Right atrium auricular region (tissue), 2 donors: Measurements from ENCODE around the gene SND1. TPM values are rescaled to one million over a fixed set of nuclear protein-coding genes. Genes with fewer than 3 reads are reported as not detected.

Experiments used
- DNase-seq: peaks from one replicate; pipeline ENCODE4 v3.0.0-alpha.2; 2019; ENCODE audit warnings: low spot score
- H3K27ac ChIP-seq, 2 donors: fragments of 200-600 bp; sonication (generic); 1 replicate in 1 of 2; 2 replicates in 1 of 2; pipeline ENCODE4 v1.5.1; 2016 to 2019
- H3K27me3 ChIP-seq, 2 donors: fragments of 200-600 bp; sonication (generic); one replicate each; pipeline versions ENCODE4 v1.5.1 to v1.6.0; 2017 to 2019
- H3K36me3 ChIP-seq: fragments of 200-600 bp; sonication (generic); one replicate; pipeline ENCODE4 v1.5.1; 2016
- H3K4me1 ChIP-seq, 2 donors: fragments of 200-600 bp; sonication (generic); one replicate each; pipeline versions ENCODE4 v1.5.1 to v1.6.0; 2017 to 2019
- H3K4me3 ChIP-seq, 2 donors: fragments of 200-600 bp; sonication (generic); 1 replicate in 1 of 2; 2 replicates in 1 of 2; pipeline ENCODE4 v1.5.1; 2017 to 2019; ENCODE audit warnings: mild to moderate bottlenecking in 1 of 2, moderate library complexity in 1 of 2
- H3K9me3 ChIP-seq, 2 donors: fragments of 200-600 bp; sonication (generic); one replicate each; pipeline ENCODE4 v1.5.1; 2019
- total RNA-seq, 2 donors: library from RNA; depleted of rRNA; stranded (reverse); fragments of >200 nt; gene quantifications; one replicate each; pipeline ENCODE4 v1.1.0, GENCODE V29; 2016
- TF ChIP-seq, protein P1 (sequence below), 2 donors: fragments of 200-600 bp; sonication (generic); IDR thresholded peaks; one replicate each; pipeline ENCODE4 v1.5.1; 2019; ENCODE audit warnings: antibody characterized with exemption in 2 of 2

The SND1 gene
- total RNA-seq, 2 donors from 2014 or later = 69.4 to 77.6 TPM

DNA sequence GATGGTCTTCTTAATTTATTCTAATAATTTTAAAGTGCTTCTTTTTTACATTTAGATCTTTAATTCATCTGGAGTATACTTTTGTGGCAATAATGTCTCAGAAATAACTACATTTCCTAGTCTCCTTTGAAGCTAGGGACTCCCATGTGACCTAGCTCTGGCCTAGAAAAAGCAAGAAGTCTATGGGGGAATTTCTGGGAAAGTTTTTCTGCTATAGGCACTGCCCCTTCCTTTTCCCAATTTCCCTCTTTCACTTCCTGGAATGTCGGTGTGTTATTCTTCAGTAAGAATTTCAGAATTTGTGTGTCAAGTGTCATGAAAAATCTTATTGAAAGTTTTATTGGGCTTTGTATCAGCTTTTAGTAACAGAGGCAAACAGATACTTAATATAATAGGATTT is 473.8 kb downstream of the SND1 start:
- no peaks in the 10 kb centered on the region for H3K36me3 ChIP-seq
- no peak overlapping the region for H3K4me3 ChIP-seq
- no peak for DNase-seq
- no peaks in the 10 kb centered on the region for H3K4me1 ChIP-seq
- H3K27me3 ChIP-seq = no peaks in the 10 kb centered on the region
- no peak overlapping the region for H3K27ac ChIP-seq
- peaks cover 0 to 5% of the 10 kb centered on the region in 2 donors for H3K9me3 ChIP-seq
- TF ChIP-seq, protein P1, sequence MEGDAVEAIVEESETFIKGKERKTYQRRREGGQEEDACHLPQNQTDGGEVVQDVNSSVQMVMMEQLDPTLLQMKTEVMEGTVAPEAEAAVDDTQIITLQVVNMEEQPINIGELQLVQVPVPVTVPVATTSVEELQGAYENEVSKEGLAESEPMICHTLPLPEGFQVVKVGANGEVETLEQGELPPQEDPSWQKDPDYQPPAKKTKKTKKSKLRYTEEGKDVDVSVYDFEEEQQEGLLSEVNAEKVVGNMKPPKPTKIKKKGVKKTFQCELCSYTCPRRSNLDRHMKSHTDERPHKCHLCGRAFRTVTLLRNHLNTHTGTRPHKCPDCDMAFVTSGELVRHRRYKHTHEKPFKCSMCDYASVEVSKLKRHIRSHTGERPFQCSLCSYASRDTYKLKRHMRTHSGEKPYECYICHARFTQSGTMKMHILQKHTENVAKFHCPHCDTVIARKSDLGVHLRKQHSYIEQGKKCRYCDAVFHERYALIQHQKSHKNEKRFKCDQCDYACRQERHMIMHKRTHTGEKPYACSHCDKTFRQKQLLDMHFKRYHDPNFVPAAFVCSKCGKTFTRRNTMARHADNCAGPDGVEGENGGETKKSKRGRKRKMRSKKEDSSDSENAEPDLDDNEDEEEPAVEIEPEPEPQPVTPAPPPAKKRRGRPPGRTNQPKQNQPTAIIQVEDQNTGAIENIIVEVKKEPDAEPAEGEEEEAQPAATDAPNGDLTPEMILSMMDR (IDR thresholded peaks at IDR 0.05) = no peak

DNA sequence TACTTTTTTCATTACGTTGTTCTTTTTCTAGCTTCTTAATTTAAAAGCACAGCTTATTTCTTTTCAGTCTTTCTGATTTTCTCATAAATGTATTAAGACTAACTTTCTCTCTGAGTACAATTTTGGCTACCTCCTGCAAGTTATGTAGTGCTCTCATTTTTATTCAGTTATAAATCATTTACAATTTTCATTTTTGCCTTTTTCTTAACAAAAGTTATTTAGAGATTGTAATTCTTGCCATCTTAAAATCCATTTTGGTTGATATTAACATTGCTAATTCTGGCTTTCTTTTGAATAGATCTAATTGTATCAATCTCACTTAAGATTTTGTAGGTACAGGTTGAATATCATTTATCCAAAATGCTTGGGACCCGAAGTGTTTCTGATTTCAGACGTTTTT is 476.4 kb downstream of the SND1 start:
- Histone ChIP-seq H3K4me1 (no peaks in the 10 kb centered on the region), H3K4me3 (no peak overlapping the region), H3K36me3 (no peaks in the 10 kb centered on the region), H3K27ac (no peak overlapping the region), H3K9me3 (peaks cover 0 to 5% of the 10 kb centered on the region in 2 donors), H3K27me3 (no peaks in the 10 kb centered on the region)
- TF ChIP-seq, protein P1 (IDR thresholded peaks at IDR 0.05) = no peak
- DNase-seq = no peak

DNA sequence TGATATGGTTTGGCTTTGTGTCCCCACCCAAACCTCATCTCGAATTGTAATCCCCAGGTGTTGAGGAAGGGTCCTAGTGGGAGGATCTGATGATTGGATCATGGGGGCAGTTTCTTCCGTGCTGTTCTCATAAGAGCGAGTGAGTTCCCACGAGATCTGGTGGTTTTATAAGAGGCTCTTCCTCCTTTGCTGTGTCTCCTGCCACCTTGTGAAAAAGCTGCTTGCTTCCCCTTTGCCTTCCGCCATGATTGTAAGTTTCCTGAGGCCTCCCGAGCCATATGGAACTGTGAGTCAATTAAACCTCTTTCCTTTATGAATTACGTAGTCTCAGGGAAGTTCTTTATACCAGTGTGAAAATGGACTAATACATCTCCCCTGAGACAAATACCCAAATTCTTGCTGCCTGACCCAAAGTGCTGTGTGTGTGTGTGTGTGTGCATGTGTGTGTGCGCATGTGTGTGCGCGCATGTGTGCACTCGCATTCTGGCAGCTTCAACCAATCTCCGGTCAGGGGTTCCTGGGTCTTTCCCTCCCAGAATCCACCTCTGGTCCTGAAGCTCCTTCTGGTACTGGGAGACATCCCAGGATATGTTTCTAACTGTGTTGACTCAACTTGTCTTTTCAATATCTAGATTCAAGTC is 477.4 kb downstream of the SND1 start:
- TF ChIP-seq, protein P1 (IDR thresholded peaks at IDR 0.05) = no peak
- no peaks in the 10 kb centered on the region for H3K36me3 ChIP-seq
- peaks cover 0 to 2% of the 10 kb centered on the region in 2 donors for H3K27me3 ChIP-seq
- peaks cover 0 to under 1% of the 10 kb centered on the region in 2 donors for H3K4me1 ChIP-seq
- peaks cover 0 to 5% of the 10 kb centered on the region in 2 donors for H3K9me3 ChIP-seq
- no peak overlapping the region for H3K27ac ChIP-seq
- no peak overlapping the region for H3K4me3 ChIP-seq
- DNase-seq = no peak

DNA sequence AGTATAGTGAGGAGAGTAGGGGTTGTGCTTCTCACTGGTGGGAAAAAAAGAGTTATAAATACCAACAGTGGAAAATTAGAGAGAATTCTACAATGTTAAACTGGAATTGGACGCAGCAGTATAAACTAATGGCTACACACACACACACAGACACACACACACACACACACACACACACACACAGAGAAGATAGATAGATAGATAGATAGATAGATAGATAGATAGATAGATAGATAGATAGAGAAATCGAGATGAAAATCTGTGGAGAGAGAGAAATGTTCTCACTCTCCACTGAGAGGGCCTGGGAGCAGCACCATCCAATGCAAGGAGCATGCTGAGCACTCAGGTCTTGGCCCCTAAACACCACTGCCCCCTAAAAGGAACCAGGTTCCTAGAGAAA is 479.1 kb downstream of the SND1 start:
- no peak for DNase-seq
- no peak overlapping the region for H3K27ac ChIP-seq
- H3K4me3 ChIP-seq = no peak overlapping the region
- TF ChIP-seq, protein P1 (IDR thresholded peaks at IDR 0.05) = no peak
- H3K36me3 ChIP-seq = no peaks in the 10 kb centered on the region
- H3K27me3 ChIP-seq = peaks cover 0 to 12% of the 10 kb centered on the region in 2 donors
- H3K9me3 ChIP-seq = peaks cover 0 to 5% of the 10 kb centered on the region in 2 donors
- peaks cover 0 to 17% of the 10 kb centered on the region in 2 donors for H3K4me1 ChIP-seq

DNA sequence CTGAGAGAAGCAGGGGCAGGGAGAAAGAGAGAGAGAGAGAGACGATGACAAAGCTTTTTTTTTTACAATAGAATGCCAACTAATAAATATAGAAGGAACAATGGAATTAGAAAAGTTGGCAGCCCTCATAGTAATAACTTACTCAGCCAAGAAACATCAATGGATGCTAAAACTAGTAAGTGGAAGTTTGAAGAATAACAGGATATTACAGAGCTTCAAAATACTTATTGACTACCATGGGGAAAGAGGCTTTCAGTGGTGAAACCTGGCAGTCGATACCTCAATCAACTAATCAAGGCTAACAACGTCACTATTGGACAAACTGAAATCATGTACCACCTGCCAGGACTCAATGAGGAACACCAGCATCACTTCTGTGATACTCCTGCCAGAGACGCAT is 479.7 kb downstream of the SND1 start:
- DNase-seq = no peak
- Histone ChIP-seq H3K4me3 (no peak overlapping the region), H3K4me1 (peaks cover 0 to 19% of the 10 kb centered on the region in 2 donors), H3K27me3 (peaks cover 0 to 12% of the 10 kb centered on the region in 2 donors), H3K27ac (no peak overlapping the region), H3K36me3 (no peaks in the 10 kb centered on the region), H3K9me3 (peaks cover 0 to 5% of the 10 kb centered on the region in 2 donors)
- TF ChIP-seq, protein P1 (IDR thresholded peaks at IDR 0.05) = no peak
